Progenitor cell of endocrine pancreas (in vitro differentiated cells): Measurements from ENCODE around the gene CDH13. TPM values are rescaled to one million over a fixed set of nuclear protein-coding genes. Genes with fewer than 3 reads are reported as not detected.

Source experiments
- DNase-seq: peaks from one replicate; pipeline ENCODE4 v3.0.0; 2021; ENCODE audit warnings: low spot score; ENCODE audit not compliant: unreplicated experiment
- H3K27ac Mint-ChIP-seq: 2 replicates; pipeline ENCODE4 v1.8.0; 2021; ENCODE audit warnings: mild to moderate bottlenecking, moderate library complexity, mixed read lengths
- H3K27me3 Mint-ChIP-seq: 2 replicates; pipeline ENCODE4 v1.8.0; 2021; ENCODE audit warnings: mixed read lengths
- H3K36me3 Mint-ChIP-seq: 2 replicates; pipeline ENCODE4 v1.8.0; 2022; ENCODE audit warnings: mixed read lengths; ENCODE audit not compliant: insufficient read depth
- H3K4me1 Mint-ChIP-seq: 2 replicates; pipeline ENCODE4 v1.8.0; 2021; ENCODE audit warnings: low read depth, mixed read lengths
- H3K4me3 Mint-ChIP-seq: 2 replicates; pipeline ENCODE4 v1.8.0; 2021; ENCODE audit warnings: low read depth, mild to moderate bottlenecking, moderate library complexity, mixed read lengths
- H3K9me3 Mint-ChIP-seq: 2 replicates; pipeline ENCODE4 v1.8.0; 2021; ENCODE audit warnings: low read depth, mixed read lengths
- total RNA-seq: library from RNA; stranded (reverse); gene quantifications from 2 replicates; pipeline ENCODE4 v1.2.1, GENCODE V29; 2021
- TF ChIP-seq, protein P1 (sequence below): fragments of 200-600 bp; sonication (generic); IDR thresholded peaks from one replicate; pipeline ENCODE4 v1.5.0; 2021; ENCODE audit warnings: antibody characterized with exemption, mild to moderate bottlenecking; ENCODE audit not compliant: unreplicated experiment

CDH13 gene
- total RNA-seq, 1 donor from 2014 or later = 0.38 TPM

DNA sequence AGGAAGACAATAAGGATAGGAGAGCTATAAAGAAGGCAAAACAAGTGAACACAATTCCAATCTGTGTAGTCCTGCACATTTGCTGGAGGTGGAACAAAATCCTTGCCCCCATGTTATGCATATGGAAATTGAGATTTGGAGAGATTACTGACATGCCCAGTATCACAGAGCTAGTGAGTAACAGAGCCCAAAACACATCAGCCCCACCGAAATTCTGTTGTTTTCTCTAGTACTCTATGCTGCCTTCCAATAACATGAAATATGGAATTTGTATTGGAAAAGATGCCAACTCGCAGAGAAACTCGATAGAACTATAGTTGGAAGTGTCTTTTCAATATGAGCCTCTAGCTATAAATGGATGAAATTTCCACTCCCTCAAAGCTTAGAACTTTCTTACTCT lies 456.6 kb downstream of the CDH13 start:
- TF ChIP-seq, protein P1, sequence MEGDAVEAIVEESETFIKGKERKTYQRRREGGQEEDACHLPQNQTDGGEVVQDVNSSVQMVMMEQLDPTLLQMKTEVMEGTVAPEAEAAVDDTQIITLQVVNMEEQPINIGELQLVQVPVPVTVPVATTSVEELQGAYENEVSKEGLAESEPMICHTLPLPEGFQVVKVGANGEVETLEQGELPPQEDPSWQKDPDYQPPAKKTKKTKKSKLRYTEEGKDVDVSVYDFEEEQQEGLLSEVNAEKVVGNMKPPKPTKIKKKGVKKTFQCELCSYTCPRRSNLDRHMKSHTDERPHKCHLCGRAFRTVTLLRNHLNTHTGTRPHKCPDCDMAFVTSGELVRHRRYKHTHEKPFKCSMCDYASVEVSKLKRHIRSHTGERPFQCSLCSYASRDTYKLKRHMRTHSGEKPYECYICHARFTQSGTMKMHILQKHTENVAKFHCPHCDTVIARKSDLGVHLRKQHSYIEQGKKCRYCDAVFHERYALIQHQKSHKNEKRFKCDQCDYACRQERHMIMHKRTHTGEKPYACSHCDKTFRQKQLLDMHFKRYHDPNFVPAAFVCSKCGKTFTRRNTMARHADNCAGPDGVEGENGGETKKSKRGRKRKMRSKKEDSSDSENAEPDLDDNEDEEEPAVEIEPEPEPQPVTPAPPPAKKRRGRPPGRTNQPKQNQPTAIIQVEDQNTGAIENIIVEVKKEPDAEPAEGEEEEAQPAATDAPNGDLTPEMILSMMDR = no peak
- Mint-ChIP-seq H3K4me3 (no peak overlapping the region), H3K9me3 (no peaks in the 10 kb centered on the region), H3K36me3 (no peaks in the 10 kb centered on the region), H3K27me3 (peaks cover 4% of the 10 kb centered on the region), H3K27ac (no peak overlapping the region), H3K4me1 (peaks cover 1% of the 10 kb centered on the region)
- DNase-seq = no peak

DNA sequence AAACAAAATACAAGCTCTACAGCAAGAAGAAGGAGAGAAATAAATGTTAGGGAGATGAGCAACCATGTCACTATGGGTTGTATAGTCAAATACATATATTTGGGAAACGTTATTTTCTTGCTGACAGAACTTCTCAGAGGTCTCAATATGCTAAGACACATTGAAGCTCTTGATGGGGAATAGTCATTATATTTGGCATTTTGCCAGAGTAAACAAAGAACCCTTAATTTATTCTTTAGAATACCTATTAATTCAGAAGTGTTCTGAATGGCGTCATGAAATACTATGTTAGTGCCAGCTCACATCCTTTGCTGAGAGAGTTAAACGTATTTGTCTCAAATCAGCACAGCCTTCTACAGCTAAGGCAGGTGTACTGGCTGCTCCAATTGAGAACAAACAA lies 458.9 kb downstream of the CDH13 start:
- no peaks in the 10 kb centered on the region for H3K9me3 Mint-ChIP-seq
- TF ChIP-seq, protein P1 = no peak
- peaks cover 1% of the 10 kb centered on the region for H3K4me1 Mint-ChIP-seq
- no peak overlapping the region for H3K4me3 Mint-ChIP-seq
- DNase-seq = no peak
- no peak overlapping the region for H3K27ac Mint-ChIP-seq
- peaks cover 4% of the 10 kb centered on the region for H3K27me3 Mint-ChIP-seq
- no peaks in the 10 kb centered on the region for H3K36me3 Mint-ChIP-seq

DNA sequence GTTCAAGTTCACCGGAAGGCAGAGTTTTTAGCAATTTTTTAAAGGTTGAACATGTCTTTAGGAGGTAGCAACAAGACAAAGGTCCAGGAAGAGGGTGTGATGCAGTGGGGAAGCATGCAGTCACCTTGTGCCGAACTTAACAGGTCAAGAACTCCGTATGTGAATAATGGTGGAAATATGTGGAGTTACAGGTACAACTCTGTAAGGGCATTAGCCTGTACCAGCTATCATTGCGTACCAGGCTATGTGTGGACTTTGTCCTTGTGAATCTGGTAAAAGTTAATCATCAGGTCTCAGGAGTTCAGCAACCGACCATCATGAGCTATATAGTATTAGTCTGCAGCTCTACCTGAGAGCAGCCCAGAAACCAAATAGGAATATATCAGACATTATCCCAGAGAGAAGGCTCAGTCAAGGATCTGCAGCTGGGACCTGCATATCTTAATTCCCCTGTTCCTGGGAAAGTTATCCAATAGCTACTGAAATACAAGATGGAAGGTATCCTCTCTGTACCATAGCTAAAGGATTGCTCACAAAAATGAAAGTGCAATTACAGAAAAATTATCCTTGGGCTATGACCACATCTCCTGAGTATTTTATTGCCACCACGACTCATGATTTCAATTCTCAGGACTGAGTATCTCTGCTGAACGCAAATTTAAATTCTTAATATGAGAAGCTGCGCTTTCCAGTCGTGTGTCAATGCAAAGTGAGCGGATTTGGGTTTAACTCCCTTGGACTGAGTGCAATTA lies 469.3 kb downstream of the CDH13 start:
- peaks cover 2% of the 10 kb centered on the region for H3K36me3 Mint-ChIP-seq
- H3K9me3 Mint-ChIP-seq = peaks cover 18% of the 10 kb centered on the region

DNA sequence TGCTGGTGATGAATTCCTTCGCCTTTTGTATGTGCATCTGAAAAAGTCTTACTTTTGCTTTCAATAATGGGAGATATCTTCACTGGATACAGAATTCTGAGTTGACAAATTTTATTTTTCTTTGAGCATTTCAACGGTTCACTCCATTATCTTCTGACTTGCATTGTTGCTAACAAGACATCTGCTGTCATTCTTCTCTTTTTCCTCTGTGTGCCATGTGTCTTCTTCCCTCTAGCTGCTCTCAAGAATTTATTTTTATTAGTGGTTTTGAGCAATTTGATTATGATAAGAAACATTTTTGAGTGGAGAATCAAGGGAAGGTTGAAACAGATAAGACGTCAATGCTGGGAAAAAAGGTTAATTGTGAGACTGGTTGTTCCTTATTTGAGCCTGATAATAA lies 471.8 kb downstream of the CDH13 start:
- no peaks in the 10 kb centered on the region for H3K4me1 Mint-ChIP-seq
- TF ChIP-seq, protein P1 = no peak
- H3K27ac Mint-ChIP-seq = no peak overlapping the region
- H3K9me3 Mint-ChIP-seq = peaks cover 17% of the 10 kb centered on the region
- H3K36me3 Mint-ChIP-seq = peaks cover 2% of the 10 kb centered on the region
- H3K27me3 Mint-ChIP-seq = no peaks in the 10 kb centered on the region
- no peak overlapping the region for H3K4me3 Mint-ChIP-seq
- DNase-seq = no peak

More for the DNA sequence above, 469.3 kb downstream of the CDH13 start:
- no peak for DNase-seq
- Mint-ChIP-seq H3K4me3 (no peak overlapping the region), H3K27me3 (no peaks in the 10 kb centered on the region), H3K27ac (no peak overlapping the region), H3K4me1 (no peaks in the 10 kb centered on the region)
- TF ChIP-seq, protein P1 = no peak

DNA sequence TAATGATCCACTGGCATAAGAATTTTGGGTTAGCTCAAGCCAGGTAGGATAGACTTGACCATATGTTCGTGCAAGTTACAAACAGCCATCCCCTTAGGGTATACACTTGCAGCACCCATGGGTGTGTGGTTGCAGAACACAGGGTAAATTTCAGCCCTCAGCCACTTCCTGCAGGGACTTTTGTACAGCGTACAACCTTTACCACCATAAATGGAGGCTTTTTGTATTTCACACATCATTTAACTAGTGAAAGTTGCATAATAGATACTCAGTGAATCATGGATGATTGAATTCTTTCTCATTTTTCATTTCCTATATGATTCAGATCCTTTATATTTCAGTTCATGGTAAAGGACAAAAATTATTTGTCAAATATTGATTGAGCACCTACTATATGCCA lies 473.9 kb downstream of the CDH13 start:
- TF ChIP-seq, protein P1 = no peak
- Mint-ChIP-seq H3K4me1 (no peaks in the 10 kb centered on the region), H3K36me3 (peaks cover 2% of the 10 kb centered on the region), H3K27me3 (no peaks in the 10 kb centered on the region), H3K9me3 (peaks cover 12% of the 10 kb centered on the region), H3K4me3 (no peak overlapping the region), H3K27ac (no peak overlapping the region)
- no peak for DNase-seq
